Astrocyte of the cerebellum (primary cell): ENCODE results near the gene BOC.

Experiments
- DNase-seq: peaks from one replicate; pipeline ENCODE4 v3.0.0-alpha.2; 2011; ENCODE audit warnings: low read depth
- H3K4me3 ChIP-seq: 2 replicates; pipeline ENCODE4 v1.5.1; 2011; ENCODE audit warnings: mild to moderate bottlenecking, low read depth, low read length, moderate library complexity
- CTCF ChIP-seq: IDR thresholded peaks from 2 replicates; pipeline ENCODE4 v1.5.1; 2012; ENCODE audit warnings: low read length, low read depth, moderate library complexity, mild to moderate bottlenecking; ENCODE audit errors: missing control alignments
- in situ Hi-C: cut with HindIII; loops from 2 replicates; pipeline ENCODE4 v1.10.0; 2017; ENCODE audit warnings: low sequenced_read_pairs

BOC gene

GRCh38 chr3:113259196-113259595 is 47.8 kb downstream of the BOC start:
- in situ Hi-C loops: no loop called here
- TF ChIP-seq CTCF: no peak
- H3K4me3 ChIP-seq: no peak overlapping the region
- DNase-seq: no peak

GRCh38 chr3:113261063-113261625 is 49.8 kb downstream of the BOC start:
- TF ChIP-seq CTCF: no peak
- no peak overlapping the region for H3K4me3 ChIP-seq
- in situ Hi-C loops: no loop called here
- no peak for DNase-seq

DNA sequence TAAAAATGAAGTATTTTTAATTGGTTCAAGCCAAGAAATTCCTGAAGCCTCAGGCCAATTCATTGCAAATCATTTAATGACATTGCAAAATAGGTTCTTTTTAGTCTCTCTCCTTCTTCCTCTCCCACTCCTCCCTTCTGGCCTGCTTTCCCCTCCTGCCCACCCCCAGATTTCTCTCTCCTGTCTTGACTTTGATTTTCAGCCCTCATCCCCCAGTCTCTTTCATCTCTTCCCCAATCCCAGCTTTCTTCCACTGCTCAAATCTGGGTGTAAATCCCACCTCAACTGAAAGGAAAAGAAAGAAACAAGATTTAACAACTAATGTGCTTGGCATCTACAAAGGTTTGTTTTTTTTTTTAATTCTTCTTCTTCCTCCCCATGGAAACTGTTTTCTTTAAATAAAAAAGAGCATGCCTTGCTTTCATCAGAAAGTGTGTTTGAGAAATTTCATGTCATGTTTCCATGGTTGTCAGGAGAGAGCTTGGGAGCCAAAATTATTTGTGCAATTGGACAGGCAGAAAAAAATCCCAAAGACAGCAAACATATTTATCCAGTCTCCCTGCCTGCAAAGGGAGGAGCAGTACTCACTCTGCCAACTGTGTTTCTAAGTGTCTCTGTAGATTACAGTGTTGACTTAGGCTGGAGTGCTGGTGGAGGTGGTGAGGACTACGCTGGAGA is 50.4 kb downstream of the BOC start:
- no peak for DNase-seq
- in situ Hi-C loops: no loop called here
- no peak for TF ChIP-seq CTCF
- no peak overlapping the region for H3K4me3 ChIP-seq

GRCh38 chr3:113262304-113262665 is 50.9 kb downstream of the BOC start:
- no peak overlapping the region for H3K4me3 ChIP-seq
- no peak for DNase-seq
- in situ Hi-C loops: no loop called here
- no peak for TF ChIP-seq CTCF

DNA sequence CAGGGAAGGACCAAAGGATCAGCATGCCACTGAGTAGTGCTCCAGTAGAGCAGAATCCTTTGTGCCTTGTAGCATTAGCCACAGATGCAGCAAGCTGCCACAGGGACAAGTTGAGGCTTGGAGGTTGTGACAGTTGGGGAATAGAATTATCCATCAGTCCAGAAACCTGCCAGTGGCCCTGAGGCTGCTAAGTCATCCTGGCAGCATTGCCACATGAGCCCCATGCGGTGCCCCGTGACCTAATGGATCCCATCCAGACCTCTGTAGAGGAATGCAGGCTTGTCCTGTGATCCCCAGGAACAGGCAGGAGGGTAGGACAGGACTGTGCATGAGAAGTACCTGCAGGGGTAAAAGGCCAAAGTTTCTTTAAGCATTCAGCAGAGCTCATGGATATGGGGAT is 51.7 kb downstream of the BOC start:
- in situ Hi-C loops: no loop called here
- no peak overlapping the region for H3K4me3 ChIP-seq
- no peak for DNase-seq
- no peak for TF ChIP-seq CTCF

DNA sequence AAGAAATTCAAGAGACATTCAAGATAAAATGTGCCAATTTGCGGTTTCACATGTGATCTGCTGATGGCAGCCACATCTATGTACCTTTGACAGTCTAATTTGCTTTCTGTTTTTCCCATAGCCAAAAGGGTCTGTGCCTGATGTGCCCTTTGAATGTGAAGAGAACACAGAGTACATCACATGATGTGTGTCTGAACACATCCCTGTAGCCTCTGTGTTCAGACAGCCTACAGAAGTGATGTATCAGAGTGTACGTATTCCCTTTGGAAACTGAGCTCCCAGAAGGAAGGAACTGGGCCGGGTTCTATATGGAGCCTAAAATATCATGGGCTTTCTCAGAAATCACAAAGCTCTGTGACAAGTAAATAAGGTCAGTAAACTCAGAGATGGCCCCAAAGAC is 52.4 kb downstream of the BOC start:
- H3K4me3 ChIP-seq: no peak overlapping the region
- TF ChIP-seq CTCF: no peak
- DNase-seq: no peak
- in situ Hi-C loops: no loop called here
